ENCODE measurements around the gene SMIM44. TPM values are rescaled to one million over a fixed set of nuclear protein-coding genes. Genes with fewer than 3 reads are reported as not detected.
"Not testable (repeated sequence)": the region's sequence is repeated elsewhere in the genome, so short reads cannot be mapped to it uniquely, and the experiment has no call there.

The SMIM44 gene
- total and polyA plus RNA-seq, 4 experiments from 2014 or later: not detected

- Histone ChIP-seq H3K9me3 (ENCODE audit: control insufficient read depth in 1 of 2, low read length in 2 of 2) (no peaks in the 10 kb centered on the region), H3K27me3 (ENCODE audit: insufficient read depth, low read length) (no peaks in the 10 kb centered on the region), H3K4me3 (ENCODE audit: low read length in 2 of 2) (no peak overlapping the region), H3K36me3 (ENCODE audit: insufficient read depth, low read length) (peaks cover 11% of the 10 kb centered on the region), H3K4me1 (ENCODE audit: insufficient read depth, low read length) (no peaks in the 10 kb centered on the region), H3K27ac (ENCODE audit: low read depth, low read length) (no peak overlapping the region)
- intact Hi-C loops (cut with micrococcal nuclease): no loop called here
- H3K4me3 Mint-ChIP-seq: no peak overlapping the region
- no peak overlapping the region for H3K27ac Mint-ChIP-seq
- no peaks in the 10 kb centered on the region for H3K9me3 Mint-ChIP-seq
- H3K4me1 Mint-ChIP-seq: no peaks in the 10 kb centered on the region
- peaks cover 11 to 23% of the 10 kb centered on the region in 2 donors for H3K36me3 Mint-ChIP-seq
- no peak for DNase-seq
- ChIA-PET CTCF (ENCODE audit: partially characterized antibody) (interaction anchor here (1.1 kb wide), 1 partner anchor 21 kb away, joined by 3 read pairs; no protein-coding TSS in a partner anchor), POLR2A (ENCODE audit: partially characterized antibody) (no interaction called here)
- H3K27me3 Mint-ChIP-seq: no peaks in the 10 kb centered on the region
Observed at GRCh38 chr19:3451451-3451866, 31.8 kb downstream of the SMIM44 start.

GRCh38 chr19:3450796-3451411, 32.3 kb downstream of the SMIM44 start:
- Histone ChIP-seq H3K27ac (ENCODE audit: low read depth, low read length) (no peak overlapping the region), H3K4me1 (ENCODE audit: insufficient read depth, low read length) (no peaks in the 10 kb centered on the region), H3K27me3 (ENCODE audit: insufficient read depth, low read length) (no peaks in the 10 kb centered on the region), H3K36me3 (ENCODE audit: insufficient read depth, low read length) (peaks cover 11% of the 10 kb centered on the region), H3K4me3 (ENCODE audit: low read length in 2 of 2) (no peak overlapping the region), H3K9me3 (ENCODE audit: control insufficient read depth in 1 of 2, low read length in 2 of 2) (no peaks in the 10 kb centered on the region)
- H3K27me3 Mint-ChIP-seq: no peaks in the 10 kb centered on the region
- no peak for DNase-seq
- POLR2A ChIA-PET (ENCODE audit: partially characterized antibody): no interaction called here
- H3K4me1 Mint-ChIP-seq: no peaks in the 10 kb centered on the region
- CTCF ChIA-PET (ENCODE audit: partially characterized antibody): interaction anchor here (1.0 to 1.1 kb wide), 2 partner anchors 22 kb away, joined by 3 read pairs; no protein-coding TSS in a partner anchor
- peaks cover 14 to 22% of the 10 kb centered on the region in 2 donors for H3K36me3 Mint-ChIP-seq
- no peaks in the 10 kb centered on the region for H3K9me3 Mint-ChIP-seq
- peak overlapping the region in 3 of 7 donors; percentile 10 to 37 (median 35) for H3K27ac Mint-ChIP-seq
- no peak overlapping the region for H3K4me3 Mint-ChIP-seq
- intact Hi-C loops (cut with micrococcal nuclease): no loop called here

GRCh38 chr19:3448616-3449334, 34.5 kb downstream of the SMIM44 start:
- POLR2A ChIA-PET (ENCODE audit: partially characterized antibody): no interaction called here
- no peak overlapping the region for H3K4me3 Mint-ChIP-seq
- H3K4me1 Mint-ChIP-seq: peaks cover 0 to 3% (median 0%) of the 10 kb centered on the region in 4 donors
- H3K27ac Mint-ChIP-seq: no peak overlapping the region
- DNase-seq: no peak
- no peaks in the 10 kb centered on the region for H3K9me3 Mint-ChIP-seq
- Histone ChIP-seq H3K4me3 (ENCODE audit: low read length in 2 of 2) (no peak overlapping the region), H3K27me3 (ENCODE audit: insufficient read depth, low read length) (no peaks in the 10 kb centered on the region), H3K27ac (ENCODE audit: low read depth, low read length) (no peak overlapping the region), H3K36me3 (ENCODE audit: insufficient read depth, low read length) (peaks cover 7% of the 10 kb centered on the region), H3K9me3 (ENCODE audit: control insufficient read depth in 1 of 2, low read length in 2 of 2) (no peaks in the 10 kb centered on the region), H3K4me1 (ENCODE audit: insufficient read depth, low read length) (no peaks in the 10 kb centered on the region)
- intact Hi-C loops (cut with micrococcal nuclease): no loop called here
- H3K27me3 Mint-ChIP-seq: no peaks in the 10 kb centered on the region
- H3K36me3 Mint-ChIP-seq: peaks cover 16 to 17% of the 10 kb centered on the region in 2 donors
- CTCF ChIA-PET (ENCODE audit: partially characterized antibody): no interaction called here

- H3K27ac ChIP-seq (ENCODE audit: low read depth, low read length); H3K27me3 ChIP-seq (ENCODE audit: insufficient read depth, low read length); H3K27ac Mint-ChIP-seq; H3K4me3 Mint-ChIP-seq; intact Hi-C loops (cut with micrococcal nuclease); POLR2A ChIA-PET (ENCODE audit: partially characterized antibody); H3K9me3 Mint-ChIP-seq; H3K4me1 Mint-ChIP-seq; H3K27me3 Mint-ChIP-seq; H3K36me3 ChIP-seq (ENCODE audit: insufficient read depth, low read length); DNase-seq; H3K9me3 ChIP-seq (ENCODE audit: control insufficient read depth in 1 of 2, low read length in 2 of 2); H3K4me3 ChIP-seq (ENCODE audit: low read length in 2 of 2); H3K4me1 ChIP-seq (ENCODE audit: insufficient read depth, low read length); CTCF ChIA-PET (ENCODE audit: partially characterized antibody): not testable (repeated sequence)
- peaks cover 11 to 13% of the 10 kb centered on the region in 2 donors for H3K36me3 Mint-ChIP-seq
Observed at GRCh38 chr19:3446657-3447056, 36.6 kb downstream of the SMIM44 start.

- Mint-ChIP-seq H3K36me3 (peaks cover 3 to 5% of the 10 kb centered on the region in 2 donors), H3K27ac (no peak overlapping the region), H3K4me3 (no peak overlapping the region), H3K27me3 (no peaks in the 10 kb centered on the region), H3K4me1 (peaks cover 0 to 8% (median 4%) of the 10 kb centered on the region in 4 donors), H3K9me3 (no peaks in the 10 kb centered on the region)
- ChIA-PET CTCF (ENCODE audit: partially characterized antibody) (interaction anchor here (1.0 kb wide), 1 partner anchor 15 kb away, joined by 4 read pairs; no protein-coding TSS in a partner anchor), POLR2A (ENCODE audit: partially characterized antibody) (no interaction called here)
- no peak for DNase-seq
- no peak overlapping the region for H3K27ac ChIP-seq (ENCODE audit: low read depth, low read length)
- H3K9me3 ChIP-seq (ENCODE audit: control insufficient read depth in 1 of 2, low read length in 2 of 2): no peaks in the 10 kb centered on the region
- intact Hi-C loops (cut with micrococcal nuclease): no loop called here
- H3K4me1 ChIP-seq (ENCODE audit: insufficient read depth, low read length): no peaks in the 10 kb centered on the region
- H3K4me3 ChIP-seq (ENCODE audit: low read length in 2 of 2): no peak overlapping the region
- H3K36me3 ChIP-seq (ENCODE audit: insufficient read depth, low read length): no peaks in the 10 kb centered on the region
- H3K27me3 ChIP-seq (ENCODE audit: insufficient read depth, low read length): no peaks in the 10 kb centered on the region
Observed at GRCh38 chr19:3444695-3445234, 38.5 kb downstream of the SMIM44 start.

- intact Hi-C loops (cut with micrococcal nuclease): no loop called here
Observed at GRCh38 chr19:3443840-3444694, 39.2 kb downstream of the SMIM44 start.

More at GRCh38 chr19:3443840-3444694, 39.2 kb downstream of the SMIM44 start:
- Histone ChIP-seq H3K36me3 (ENCODE audit: insufficient read depth, low read length) (no peaks in the 10 kb centered on the region), H3K27ac (ENCODE audit: low read depth, low read length) (no peak overlapping the region), H3K27me3 (ENCODE audit: insufficient read depth, low read length) (no peaks in the 10 kb centered on the region), H3K4me3 (ENCODE audit: low read length in 2 of 2) (no peak overlapping the region), H3K4me1 (ENCODE audit: insufficient read depth, low read length) (no peaks in the 10 kb centered on the region), H3K9me3 (ENCODE audit: control insufficient read depth in 1 of 2, low read length in 2 of 2) (no peaks in the 10 kb centered on the region)
- H3K4me3 Mint-ChIP-seq: no peak overlapping the region
- POLR2A ChIA-PET (ENCODE audit: partially characterized antibody): no interaction called here
- CTCF ChIA-PET (ENCODE audit: partially characterized antibody): interaction anchor here (0.7 kb wide), 1 partner anchor 257 kb away, joined by 3 read pairs; no protein-coding TSS in a partner anchor
- peaks cover 0 to 8% (median 4%) of the 10 kb centered on the region in 4 donors for H3K4me1 Mint-ChIP-seq
- DNase-seq: no peak
- no peaks in the 10 kb centered on the region for H3K27me3 Mint-ChIP-seq
- H3K9me3 Mint-ChIP-seq: no peaks in the 10 kb centered on the region
- H3K27ac Mint-ChIP-seq: peak overlapping the region in 1 of 7 donors; percentile 3
- peaks cover 3 to 5% of the 10 kb centered on the region in 2 donors for H3K36me3 Mint-ChIP-seq

All from CD4-positive, alpha-beta memory T cell (primary cell).